Liver (tissue), 9 donors: ENCODE results near the gene PRPF19. TPM values are rescaled to one million over a fixed set of nuclear protein-coding genes. Genes with fewer than 3 reads are reported as not detected.
A peak's percentile ranks its signal among the peaks of the same experiment; 100 is the strongest.

Experiments
- DNase-seq: peaks from one replicate; pipeline ENCODE4 v3.0.0-alpha.2; 2017; ENCODE audit warnings: low spot score
- H3K27ac ChIP-seq, 2 donors: one replicate each; pipeline ENCODE4 v1.7.0; 2013; ENCODE audit warnings: inconsistent platforms in 2 of 2, low read length in 2 of 2, control low read depth in 1 of 2, low read depth in 1 of 2, mild to moderate bottlenecking in 1 of 2
- H3K27me3 ChIP-seq, 4 donors: one replicate each; pipeline versions ENCODE4 v1.6.1 to v1.7.0; 2013; ENCODE audit warnings: low read length in 3 of 4, inconsistent platforms in 1 of 4, mild to moderate bottlenecking in 1 of 4, moderate library complexity in 1 of 4; ENCODE audit not compliant: control insufficient read depth in 4 of 4, insufficient read depth in 4 of 4
- H3K36me3 ChIP-seq, 4 donors: one replicate each; pipeline versions ENCODE4 v1.6.1 to v1.7.0; 2013; ENCODE audit warnings: low read length in 3 of 4, mild to moderate bottlenecking in 3 of 4, low read depth in 1 of 4, moderate library complexity in 1 of 4; ENCODE audit not compliant: control insufficient read depth in 4 of 4, insufficient read depth in 3 of 4
- H3K4me1 ChIP-seq, 4 donors: one replicate each; pipeline versions ENCODE4 v1.6.1 to v1.7.0; 2013; ENCODE audit warnings: low read length in 3 of 4, mild to moderate bottlenecking in 3 of 4, moderate library complexity in 1 of 4; ENCODE audit not compliant: control insufficient read depth in 4 of 4, insufficient read depth in 4 of 4
- H3K4me3 ChIP-seq, 3 donors: one replicate each; pipeline versions ENCODE4 v1.6.1 to v1.7.0; 2013; ENCODE audit warnings: low read length in 3 of 3, control low read depth in 1 of 3, low read depth in 1 of 3, mild to moderate bottlenecking in 1 of 3
- H3K9ac ChIP-seq, 2 donors: one replicate each; pipeline ENCODE4 v1.7.0; 2013; ENCODE audit warnings: low read length in 2 of 2, mild to moderate bottlenecking in 2 of 2, moderate library complexity in 2 of 2, control low read depth in 1 of 2, low read depth in 1 of 2
- H3K9me3 ChIP-seq, 4 donors: one replicate each; pipeline versions ENCODE4 v1.6.1 to v1.7.0; 2013; ENCODE audit warnings: low read length in 3 of 4; ENCODE audit not compliant: control insufficient read depth in 4 of 4
- ATF3 ChIP-seq: IDR thresholded peaks from 2 replicates; pipeline ENCODE4 v1.6.1; 2016; ENCODE audit warnings: antibody characterized with exemption
- EGR1 ChIP-seq, 2 donors: IDR thresholded peaks; 2 replicates each; pipeline ENCODE4 v1.6.1; 2016 to 2018; ENCODE audit warnings: antibody characterized with exemption in 2 of 2, low read depth in 2 of 2
- FOXA1 ChIP-seq: IDR thresholded peaks from 2 replicates; pipeline ENCODE4 v1.6.1; 2016; ENCODE audit warnings: antibody characterized with exemption
- FOXA2 ChIP-seq: IDR thresholded peaks from 2 replicates; pipeline ENCODE4 v1.6.1; 2016; ENCODE audit warnings: antibody characterized with exemption
- GABPA ChIP-seq, 2 donors: IDR thresholded peaks in 1 of 2; conservative IDR thresholded peaks in 1 of 2; 2 replicates each; pipeline ENCODE4 v1.6.1; 2016; ENCODE audit warnings: antibody characterized with exemption in 2 of 2, mild to moderate bottlenecking in 1 of 2, moderate library complexity in 1 of 2
- HNF4A ChIP-seq, 2 donors: conservative IDR thresholded peaks; 2 replicates each; pipeline ENCODE4 v1.6.1; 2016; ENCODE audit warnings: antibody characterized with exemption in 2 of 2, mild to moderate bottlenecking in 2 of 2
- HNF4G ChIP-seq: IDR thresholded peaks from 2 replicates; pipeline ENCODE4 v1.6.1; 2016; ENCODE audit warnings: antibody characterized with exemption
- JUND ChIP-seq, 2 donors: IDR thresholded peaks; 2 replicates each; pipeline ENCODE4 v1.6.1; 2016; ENCODE audit warnings: antibody characterized with exemption in 2 of 2
- MAX ChIP-seq: IDR thresholded peaks from 2 replicates; pipeline ENCODE4 v1.6.1; 2016; ENCODE audit warnings: antibody characterized with exemption
- NR2F2 ChIP-seq: IDR thresholded peaks from 2 replicates; pipeline ENCODE4 v1.6.1; 2016; ENCODE audit warnings: antibody characterized with exemption
- RAD21 ChIP-seq, 2 donors: IDR thresholded peaks; 2 replicates each; pipeline ENCODE4 v1.6.1; 2016; ENCODE audit warnings: antibody characterized with exemption in 2 of 2, mild to moderate bottlenecking in 2 of 2
- REST ChIP-seq: IDR thresholded peaks from 2 replicates; pipeline ENCODE4 v1.6.1; 2016; ENCODE audit warnings: antibody characterized with exemption, mild to moderate bottlenecking
- RXRA ChIP-seq, 2 donors: IDR thresholded peaks; 2 replicates each; pipeline ENCODE4 v1.6.1; 2017 to 2018; ENCODE audit warnings: antibody characterized with exemption in 2 of 2, mild to moderate bottlenecking in 1 of 2
- SP1 ChIP-seq: IDR thresholded peaks from 2 replicates; pipeline ENCODE4 v1.6.1; 2018; ENCODE audit warnings: antibody characterized with exemption, mild to moderate bottlenecking
- YY1 ChIP-seq: IDR thresholded peaks from 2 replicates; pipeline ENCODE4 v1.6.1; 2016; ENCODE audit warnings: antibody characterized with exemption, mild to moderate bottlenecking
- ZBTB33 ChIP-seq: IDR thresholded peaks from 2 replicates; pipeline ENCODE4 v1.6.1; 2016; ENCODE audit warnings: antibody characterized with exemption
- WGBS: extraction: QIAGEN DNeasy Blood & Tissue Kit; methylation state at CpG from one replicate; pipeline ENCODE4 v1.1.7; 2013; 5-methylcytosine and 5-hydroxymethylcytosine counted together
- polyA plus RNA-seq, 2 donors: library from polyadenylated mRNA; stranded (reverse) in 1 of 2; unstranded in 1 of 2; fragments of 200-250 nt in 1 of 2; fragments of >200 nt in 1 of 2; fragmentation: Nextera tagmentation in 1 of 2; extraction: Ambion mirVana in 1 of 2; gene quantifications; one replicate each; pipeline versions ENCODE4 v1.2.1 to v1.2.3, GENCODE V29; 2013 to 2015
- total RNA-seq, 2 donors: library from RNA; depleted of rRNA; stranded (reverse); fragments of >200 nt; gene quantifications; one replicate each; pipeline ENCODE4 v1.2.3, GENCODE V29; 2014
- TF ChIP-seq, protein P1 (sequence below): fragments of 150-350 bp; IDR thresholded peaks from 2 replicates; pipeline ENCODE4 v1.5.1; 2017; ENCODE audit warnings: improper control_type of control experiment, low read depth, low read length; ENCODE audit not compliant: missing input control
- donor health status: healthy.
- donor health status: healthy.
- donor health status: healthy.
- donor health status: healthy.
- donor health status: healthy.

Gene PRPF19
- total and polyA plus RNA-seq, 4 donors, result 25.4 to 57.1 (median 40.4) TPM

DNA sequence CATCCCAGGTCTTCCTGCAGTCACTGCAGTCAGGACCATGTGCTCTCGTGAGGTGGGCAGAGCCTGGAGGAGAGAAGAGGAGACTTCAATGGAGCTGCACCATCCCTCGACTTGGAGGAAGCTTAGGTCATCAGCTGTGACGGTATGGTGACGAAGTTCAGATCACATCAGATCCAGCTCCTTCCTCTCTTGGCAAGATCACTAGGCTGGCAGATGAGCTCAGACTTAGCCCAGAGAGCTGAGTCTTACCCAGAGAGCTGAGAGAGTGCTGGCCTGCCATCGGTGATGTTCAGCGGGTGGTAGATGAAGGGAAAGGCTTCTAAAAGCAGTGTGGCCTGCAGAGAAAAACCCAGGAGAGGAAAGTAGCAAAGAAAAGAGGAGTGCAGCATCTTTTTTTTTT is 47.4 kb upstream of the PRPF19 start:
- H3K4me3 ChIP-seq, result no peak overlapping the region
- no peak for TF ChIP-seq YY1
- no peak for TF ChIP-seq FOXA1
- no peak for TF ChIP-seq SP1
- no peak for TF ChIP-seq EGR1 (IDR thresholded peaks at IDR 0.05; ENCODE audit: low read depth in 2 of 2)
- no peak for TF ChIP-seq HNF4G
- TF ChIP-seq, protein P1, sequence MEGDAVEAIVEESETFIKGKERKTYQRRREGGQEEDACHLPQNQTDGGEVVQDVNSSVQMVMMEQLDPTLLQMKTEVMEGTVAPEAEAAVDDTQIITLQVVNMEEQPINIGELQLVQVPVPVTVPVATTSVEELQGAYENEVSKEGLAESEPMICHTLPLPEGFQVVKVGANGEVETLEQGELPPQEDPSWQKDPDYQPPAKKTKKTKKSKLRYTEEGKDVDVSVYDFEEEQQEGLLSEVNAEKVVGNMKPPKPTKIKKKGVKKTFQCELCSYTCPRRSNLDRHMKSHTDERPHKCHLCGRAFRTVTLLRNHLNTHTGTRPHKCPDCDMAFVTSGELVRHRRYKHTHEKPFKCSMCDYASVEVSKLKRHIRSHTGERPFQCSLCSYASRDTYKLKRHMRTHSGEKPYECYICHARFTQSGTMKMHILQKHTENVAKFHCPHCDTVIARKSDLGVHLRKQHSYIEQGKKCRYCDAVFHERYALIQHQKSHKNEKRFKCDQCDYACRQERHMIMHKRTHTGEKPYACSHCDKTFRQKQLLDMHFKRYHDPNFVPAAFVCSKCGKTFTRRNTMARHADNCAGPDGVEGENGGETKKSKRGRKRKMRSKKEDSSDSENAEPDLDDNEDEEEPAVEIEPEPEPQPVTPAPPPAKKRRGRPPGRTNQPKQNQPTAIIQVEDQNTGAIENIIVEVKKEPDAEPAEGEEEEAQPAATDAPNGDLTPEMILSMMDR, result no peak
- TF ChIP-seq HNF4A (conservative IDR thresholded peaks at IDR 0.05), result no peak
- TF ChIP-seq REST, result no peak
- no peak for TF ChIP-seq NR2F2
- no peak for TF ChIP-seq RAD21 (IDR thresholded peaks at IDR 0.05)
- TF ChIP-seq JUND (IDR thresholded peaks at IDR 0.05), result no peak
- TF ChIP-seq FOXA2, result no peak
- no peak for TF ChIP-seq GABPA (IDR thresholded peaks at IDR 0.05 in 1 of 2, conservative IDR thresholded peaks at IDR 0.05 in 1 of 2)
- no peak for TF ChIP-seq ATF3
- no peak for TF ChIP-seq ZBTB33
- WGBS, result 72% methylated on average over 6 of the region's 6 CpGs
- no peak overlapping the region for H3K9ac ChIP-seq
- no peaks in the 10 kb centered on the region for H3K9me3 ChIP-seq
- no peak overlapping the region for H3K27ac ChIP-seq
- no peaks in the 10 kb centered on the region for H3K27me3 ChIP-seq
- H3K36me3 ChIP-seq, result no peaks in the 10 kb centered on the region
- DNase-seq, result no peak
- H3K4me1 ChIP-seq, result peaks cover 5 to 23% (median 14%) of the 10 kb centered on the region in 4 donors

DNA sequence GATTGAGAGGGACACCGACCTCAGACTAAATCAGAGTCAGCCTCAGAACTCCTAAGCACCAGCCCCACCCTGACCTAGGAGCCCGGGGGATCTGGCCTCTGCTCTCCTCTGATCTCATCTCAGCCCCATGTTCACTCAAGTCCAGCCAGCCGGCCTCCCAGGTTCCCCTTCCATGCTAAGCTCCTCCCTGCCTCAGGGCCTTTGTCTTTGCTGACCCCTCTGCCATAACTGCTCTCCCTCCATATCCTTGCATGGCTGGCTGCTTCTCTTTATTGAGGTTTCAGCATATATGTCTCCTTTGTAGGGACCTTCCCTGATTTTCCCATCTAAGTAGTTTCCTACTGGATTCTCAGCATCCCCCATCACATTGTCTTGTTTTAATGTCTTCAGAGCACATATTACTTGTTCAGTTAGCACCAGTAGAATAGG is 46.4 kb upstream of the PRPF19 start:
- H3K27ac ChIP-seq, result peak overlapping the region; percentile 77 to 96
- peaks cover 5 to 23% (median 14%) of the 10 kb centered on the region in 4 donors for H3K4me1 ChIP-seq
- H3K36me3 ChIP-seq, result peaks cover 0 to 3% (median 0%) of the 10 kb centered on the region in 4 donors

More for the DNA sequence above, 46.4 kb upstream of the PRPF19 start:
- Histone ChIP-seq H3K9me3 (no peaks in the 10 kb centered on the region), H3K9ac (peak overlapping the region in 1 of 2 donors; percentile 73), H3K4me3 (peak overlapping the region in 2 of 3 donors; percentile 46 to 88), H3K27me3 (no peaks in the 10 kb centered on the region)
- WGBS, result 50% methylated on average over 3 of the region's 3 CpGs
- no peak for DNase-seq
- TF ChIP-seq RAD21 (IDR thresholded peaks at IDR 0.05) (no peak), RXRA (IDR thresholded peaks at IDR 0.05) (no peak), MAX (no peak), ATF3 (no peak), JUND (IDR thresholded peaks at IDR 0.05) (no peak), EGR1 (IDR thresholded peaks at IDR 0.05; ENCODE audit: low read depth in 2 of 2) (no peak), YY1 (no peak), REST (no peak), FOXA1 (no peak), SP1 (no peak)
